Stimulated activated CD8-positive, alpha-beta memory T cell treated with anti-CD3 and anti-CD28 coated beads, Interleukin-2, amount 100 ng/mL, for 1 hour (primary cell): ENCODE results near the gene TBXT.
"Not testable (repeated sequence)": the region's sequence is repeated elsewhere in the genome, so short reads cannot be mapped to it uniquely, and the experiment has no call there.

Experiments used
- DNase-seq, 2 donors: peaks; one replicate each; pipeline ENCODE4 v3.0.0-alpha.2; 2020; ENCODE audit warnings: low read depth in 2 of 2

The TBXT gene

GRCh38 chr6:166169549-166170421 lies 2.1 kb upstream of the TBXT start:
- DNase-seq = no peak

GRCh38 chr6:166168616-166169548 lies 1.2 kb upstream of the TBXT start:
- no peak for DNase-seq

GRCh38 chr6:166167258-166167731 lies 356 bp downstream of the TBXT start:
- DNase-seq = no peak

GRCh38 chr6:166166314-166167257 lies 1.1 kb downstream of the TBXT start:
- no peak for DNase-seq

- DNase-seq = no peak
Measured at GRCh38 chr6:166165558-166166313, 1.9 kb downstream of the TBXT start.

GRCh38 chr6:166162599-166163342 lies 4.9 kb downstream of the TBXT start:
- no peak for DNase-seq

GRCh38 chr6:166157930-166158617 lies 9.6 kb downstream of the TBXT start:
- no peak for DNase-seq

GRCh38 chr6:166156942-166157341 lies 10.7 kb downstream of the TBXT start:
- DNase-seq = no peak

GRCh38 chr6:166153966-166154365 lies 13.7 kb downstream of the TBXT start:
- no peak for DNase-seq

- no peak for DNase-seq
Measured at GRCh38 chr6:166152660-166153059, 15.0 kb downstream of the TBXT start.

- DNase-seq = no peak
Measured at GRCh38 chr6:166151798-166152197, 15.9 kb downstream of the TBXT start.

- no peak for DNase-seq
Measured at GRCh38 chr6:166145751-166146150, 21.9 kb downstream of the TBXT start.

- no peak for DNase-seq
Measured at GRCh38 chr6:166143011-166143410, 24.6 kb downstream of the TBXT start.

GRCh38 chr6:166127624-166128472 lies 39.8 kb downstream of the TBXT start:
- DNase-seq = no peak

- DNase-seq = not testable (repeated sequence)
Measured at GRCh38 chr6:166123115-166123514, 44.5 kb downstream of the TBXT start.

GRCh38 chr6:166121726-166122125 lies 45.9 kb downstream of the TBXT start:
- no peak for DNase-seq

GRCh38 chr6:166119116-166119911 lies 48.3 kb downstream of the TBXT start:
- no peak for DNase-seq
